ENCODE data around the gene EIF2B2. TPM values are rescaled to one million over a fixed set of nuclear protein-coding genes. Genes with fewer than 3 reads are reported as not detected.

The EIF2B2 gene
- total RNA-seq, 1 donor from 2014 or later = 31.8 TPM

- no peaks in the 10 kb centered on the region for H3K27me3 Mint-ChIP-seq (ENCODE audit: unreplicated experiment)
- no peak overlapping the region for H3K4me3 Mint-ChIP-seq (ENCODE audit: unreplicated experiment)
- H3K9me3 Mint-ChIP-seq (ENCODE audit: unreplicated experiment) = no peaks in the 10 kb centered on the region
- TF ChIP-seq CTCF (IDR thresholded peaks at IDR 0.05; ENCODE audit: unreplicated experiment) = no peak
- H3K4me1 Mint-ChIP-seq (ENCODE audit: unreplicated experiment) = no peaks in the 10 kb centered on the region
- no peak overlapping the region for H3K27ac Mint-ChIP-seq (ENCODE audit: unreplicated experiment)
- H3K36me3 Mint-ChIP-seq (ENCODE audit: low read depth, unreplicated experiment) = no peaks in the 10 kb centered on the region
- no peak for DNase-seq (ENCODE audit: low spot score)
These were observed 41.6 kb downstream of the EIF2B2 start for GRCh38 chr14:75044322-75044721.

GRCh38 chr14:75044752-75045151, 42.0 kb downstream of the EIF2B2 start:
- H3K4me1 Mint-ChIP-seq (ENCODE audit: unreplicated experiment) = no peaks in the 10 kb centered on the region
- DNase-seq (ENCODE audit: low spot score) = no peak
- no peaks in the 10 kb centered on the region for H3K36me3 Mint-ChIP-seq (ENCODE audit: low read depth, unreplicated experiment)
- H3K27ac Mint-ChIP-seq (ENCODE audit: unreplicated experiment) = no peak overlapping the region
- H3K9me3 Mint-ChIP-seq (ENCODE audit: unreplicated experiment) = no peaks in the 10 kb centered on the region
- no peak overlapping the region for H3K4me3 Mint-ChIP-seq (ENCODE audit: unreplicated experiment)
- TF ChIP-seq CTCF (IDR thresholded peaks at IDR 0.05; ENCODE audit: unreplicated experiment) = no peak
- H3K27me3 Mint-ChIP-seq (ENCODE audit: unreplicated experiment) = no peaks in the 10 kb centered on the region

GRCh38 chr14:75046275-75046674, 43.6 kb downstream of the EIF2B2 start:
- Mint-ChIP-seq H3K27ac (ENCODE audit: unreplicated experiment) (no peak overlapping the region), H3K4me1 (ENCODE audit: unreplicated experiment) (peaks cover 3% of the 10 kb centered on the region), H3K36me3 (ENCODE audit: low read depth, unreplicated experiment) (no peaks in the 10 kb centered on the region), H3K4me3 (ENCODE audit: unreplicated experiment) (no peak overlapping the region), H3K9me3 (ENCODE audit: unreplicated experiment) (no peaks in the 10 kb centered on the region), H3K27me3 (ENCODE audit: unreplicated experiment) (peaks cover 1% of the 10 kb centered on the region)
- no peak for TF ChIP-seq CTCF (IDR thresholded peaks at IDR 0.05; ENCODE audit: unreplicated experiment)
- DNase-seq (ENCODE audit: low spot score) = no peak

GRCh38 chr14:75046899-75047298, 44.2 kb downstream of the EIF2B2 start:
- no peak for TF ChIP-seq CTCF (IDR thresholded peaks at IDR 0.05; ENCODE audit: unreplicated experiment)
- no peaks in the 10 kb centered on the region for H3K9me3 Mint-ChIP-seq (ENCODE audit: unreplicated experiment)
- DNase-seq (ENCODE audit: low spot score) = no peak
- no peak overlapping the region for H3K4me3 Mint-ChIP-seq (ENCODE audit: unreplicated experiment)
- peaks cover 3% of the 10 kb centered on the region for H3K27me3 Mint-ChIP-seq (ENCODE audit: unreplicated experiment)
- no peaks in the 10 kb centered on the region for H3K36me3 Mint-ChIP-seq (ENCODE audit: low read depth, unreplicated experiment)
- H3K4me1 Mint-ChIP-seq (ENCODE audit: unreplicated experiment) = peaks cover 5% of the 10 kb centered on the region
- no peak overlapping the region for H3K27ac Mint-ChIP-seq (ENCODE audit: unreplicated experiment)

GRCh38 chr14:75047506-75047905, 44.8 kb downstream of the EIF2B2 start:
- no peak for DNase-seq (ENCODE audit: low spot score)
- peaks cover 5% of the 10 kb centered on the region for H3K4me1 Mint-ChIP-seq (ENCODE audit: unreplicated experiment)
- no peak overlapping the region for H3K27ac Mint-ChIP-seq (ENCODE audit: unreplicated experiment)
- no peaks in the 10 kb centered on the region for H3K9me3 Mint-ChIP-seq (ENCODE audit: unreplicated experiment)
- no peak overlapping the region for H3K4me3 Mint-ChIP-seq (ENCODE audit: unreplicated experiment)
- no peak for TF ChIP-seq CTCF (IDR thresholded peaks at IDR 0.05; ENCODE audit: unreplicated experiment)
- H3K27me3 Mint-ChIP-seq (ENCODE audit: unreplicated experiment) = peaks cover 3% of the 10 kb centered on the region
- no peaks in the 10 kb centered on the region for H3K36me3 Mint-ChIP-seq (ENCODE audit: low read depth, unreplicated experiment)

Data from endothelial cell (in vitro differentiated cells).